Endothelial cell (in vitro differentiated cells): ENCODE results near the gene MAP3K5. TPM values are rescaled to one million over a fixed set of nuclear protein-coding genes. Genes with fewer than 3 reads are reported as not detected.

Source experiments
- DNase-seq: peaks from one replicate; pipeline ENCODE4 v3.0.0; 2021; ENCODE audit warnings: low spot score
- H3K27ac Mint-ChIP-seq: one replicate; pipeline ENCODE4 v1.8.0; 2021; ENCODE audit warnings: mixed read lengths, inconsistent platforms; ENCODE audit not compliant: unreplicated experiment
- H3K27me3 Mint-ChIP-seq: one replicate; pipeline ENCODE4 v1.8.0; 2021; ENCODE audit warnings: mild to moderate bottlenecking, moderate library complexity, mixed read lengths, inconsistent platforms; ENCODE audit not compliant: unreplicated experiment
- H3K36me3 Mint-ChIP-seq: one replicate; pipeline ENCODE4 v1.8.0; 2021; ENCODE audit warnings: mild to moderate bottlenecking, low read depth, mixed read lengths, inconsistent platforms; ENCODE audit not compliant: unreplicated experiment
- H3K4me1 Mint-ChIP-seq: one replicate; pipeline ENCODE4 v1.8.0; 2021; ENCODE audit warnings: mild to moderate bottlenecking, mixed read lengths, inconsistent platforms; ENCODE audit not compliant: unreplicated experiment
- H3K4me3 Mint-ChIP-seq: one replicate; pipeline ENCODE4 v1.8.0; 2021; ENCODE audit warnings: mild to moderate bottlenecking, mixed read lengths, inconsistent platforms; ENCODE audit not compliant: unreplicated experiment
- H3K9me3 Mint-ChIP-seq: one replicate; pipeline ENCODE4 v1.8.0; 2021; ENCODE audit warnings: mixed read lengths, inconsistent platforms; ENCODE audit not compliant: unreplicated experiment
- total RNA-seq: library from RNA; stranded (reverse); fragmentation: NEBNext Ultra II Directional; extraction: Animal tissue kit (Norgen Biotek cat#: 25700); gene quantifications from one replicate; pipeline ENCODE4 v1.2.1, GENCODE V29; 2021; ENCODE audit not compliant: unreplicated experiment
- TF ChIP-seq, protein P1 (sequence below): fragments of 200-600 bp; sonication (generic); IDR thresholded peaks from one replicate; pipeline ENCODE4 v1.5.0; 2021; ENCODE audit warnings: antibody characterized with exemption; ENCODE audit not compliant: unreplicated experiment

The MAP3K5 gene
- total RNA-seq, 1 donor from 2014 or later = 0.33 TPM

DNA sequence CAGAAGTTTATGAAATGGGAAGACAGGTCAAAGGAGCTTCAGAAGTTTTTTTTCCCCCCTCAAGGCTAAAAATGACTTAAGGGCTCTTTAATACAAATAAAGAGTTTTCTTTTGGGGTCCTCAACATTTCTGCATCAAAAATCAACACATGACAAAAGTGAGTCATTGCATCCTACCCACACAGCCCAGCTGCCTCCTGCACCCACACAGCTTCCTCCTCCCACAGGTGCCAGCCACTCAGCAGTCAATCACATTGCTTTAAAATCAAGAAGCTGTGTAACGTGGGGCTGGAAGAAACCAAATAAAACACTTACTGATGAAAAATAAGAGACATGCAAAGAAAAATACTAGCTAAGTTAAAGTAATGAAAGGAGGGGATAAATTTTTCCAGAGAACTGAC is 68.5 kb downstream of the MAP3K5 start:
- Mint-ChIP-seq H3K27ac (no peak overlapping the region), H3K4me1 (no peaks in the 10 kb centered on the region), H3K36me3 (no peaks in the 10 kb centered on the region), H3K4me3 (no peak overlapping the region), H3K27me3 (no peaks in the 10 kb centered on the region), H3K9me3 (no peaks in the 10 kb centered on the region)
- no peak for DNase-seq
- TF ChIP-seq, protein P1, sequence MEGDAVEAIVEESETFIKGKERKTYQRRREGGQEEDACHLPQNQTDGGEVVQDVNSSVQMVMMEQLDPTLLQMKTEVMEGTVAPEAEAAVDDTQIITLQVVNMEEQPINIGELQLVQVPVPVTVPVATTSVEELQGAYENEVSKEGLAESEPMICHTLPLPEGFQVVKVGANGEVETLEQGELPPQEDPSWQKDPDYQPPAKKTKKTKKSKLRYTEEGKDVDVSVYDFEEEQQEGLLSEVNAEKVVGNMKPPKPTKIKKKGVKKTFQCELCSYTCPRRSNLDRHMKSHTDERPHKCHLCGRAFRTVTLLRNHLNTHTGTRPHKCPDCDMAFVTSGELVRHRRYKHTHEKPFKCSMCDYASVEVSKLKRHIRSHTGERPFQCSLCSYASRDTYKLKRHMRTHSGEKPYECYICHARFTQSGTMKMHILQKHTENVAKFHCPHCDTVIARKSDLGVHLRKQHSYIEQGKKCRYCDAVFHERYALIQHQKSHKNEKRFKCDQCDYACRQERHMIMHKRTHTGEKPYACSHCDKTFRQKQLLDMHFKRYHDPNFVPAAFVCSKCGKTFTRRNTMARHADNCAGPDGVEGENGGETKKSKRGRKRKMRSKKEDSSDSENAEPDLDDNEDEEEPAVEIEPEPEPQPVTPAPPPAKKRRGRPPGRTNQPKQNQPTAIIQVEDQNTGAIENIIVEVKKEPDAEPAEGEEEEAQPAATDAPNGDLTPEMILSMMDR = no peak

DNA sequence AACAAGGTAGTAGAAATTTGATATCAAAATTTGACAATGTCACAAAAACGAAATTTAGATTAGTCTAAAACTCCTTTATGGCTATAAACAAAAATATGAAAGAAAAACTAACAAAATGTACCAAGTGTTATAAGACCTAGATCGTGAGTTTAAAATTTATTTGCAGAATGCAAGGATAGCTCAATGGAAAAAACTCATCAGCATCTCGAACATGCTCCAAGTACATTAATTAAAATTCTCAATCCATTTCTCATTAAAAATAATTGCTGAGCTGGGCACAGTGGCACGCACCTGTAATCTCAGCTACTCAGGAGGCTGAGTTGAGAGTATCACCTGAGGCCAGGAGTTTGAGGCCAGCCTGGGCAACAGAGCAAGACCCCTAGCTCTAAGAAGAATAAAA is 70.8 kb downstream of the MAP3K5 start:
- H3K27me3 Mint-ChIP-seq = no peaks in the 10 kb centered on the region
- no peaks in the 10 kb centered on the region for H3K36me3 Mint-ChIP-seq
- H3K4me1 Mint-ChIP-seq = peaks cover 9% of the 10 kb centered on the region
- no peak overlapping the region for H3K4me3 Mint-ChIP-seq
- TF ChIP-seq, protein P1 = no peak
- DNase-seq = no peak
- no peak overlapping the region for H3K27ac Mint-ChIP-seq
- H3K9me3 Mint-ChIP-seq = no peaks in the 10 kb centered on the region

DNA sequence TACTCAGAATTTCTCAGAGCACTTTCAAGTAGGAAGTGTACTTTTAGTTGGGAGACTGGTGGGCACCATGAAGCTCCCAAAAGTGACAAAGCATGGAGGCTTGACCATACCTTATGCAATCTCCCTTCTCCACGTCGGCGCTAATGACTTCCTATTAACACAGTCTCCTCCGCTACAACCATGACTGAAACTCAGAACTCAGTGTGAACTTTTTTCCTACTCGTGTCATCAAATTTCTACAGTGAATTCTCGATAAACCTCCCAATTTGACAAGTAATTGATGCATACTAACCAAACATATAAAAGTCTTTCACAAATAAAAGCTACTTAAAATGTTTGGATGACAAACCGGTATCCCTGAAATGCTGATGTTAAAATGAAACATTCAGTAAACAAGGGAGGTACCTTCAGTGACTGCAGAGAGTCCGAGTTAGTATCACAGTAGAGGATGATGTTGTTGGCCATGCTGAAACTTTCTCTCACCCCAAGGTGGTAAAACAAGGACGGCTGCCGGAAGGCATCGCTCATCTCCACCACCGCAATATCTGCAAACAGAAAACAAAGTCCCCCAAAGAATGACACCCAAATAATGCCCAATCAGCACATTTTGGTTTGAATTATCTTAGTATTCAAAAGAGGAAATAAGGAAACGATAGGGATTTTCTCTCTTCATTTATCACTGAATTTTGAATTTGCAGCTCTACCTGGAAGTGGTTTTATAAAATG is 72.1 kb downstream of the MAP3K5 start:
- H3K27ac Mint-ChIP-seq = no peak overlapping the region
- H3K36me3 Mint-ChIP-seq = no peaks in the 10 kb centered on the region
- no peaks in the 10 kb centered on the region for H3K27me3 Mint-ChIP-seq
- no peaks in the 10 kb centered on the region for H3K9me3 Mint-ChIP-seq
- no peak for DNase-seq
- TF ChIP-seq, protein P1 = no peak
- H3K4me3 Mint-ChIP-seq = no peak overlapping the region
- peaks cover 13% of the 10 kb centered on the region for H3K4me1 Mint-ChIP-seq

DNA sequence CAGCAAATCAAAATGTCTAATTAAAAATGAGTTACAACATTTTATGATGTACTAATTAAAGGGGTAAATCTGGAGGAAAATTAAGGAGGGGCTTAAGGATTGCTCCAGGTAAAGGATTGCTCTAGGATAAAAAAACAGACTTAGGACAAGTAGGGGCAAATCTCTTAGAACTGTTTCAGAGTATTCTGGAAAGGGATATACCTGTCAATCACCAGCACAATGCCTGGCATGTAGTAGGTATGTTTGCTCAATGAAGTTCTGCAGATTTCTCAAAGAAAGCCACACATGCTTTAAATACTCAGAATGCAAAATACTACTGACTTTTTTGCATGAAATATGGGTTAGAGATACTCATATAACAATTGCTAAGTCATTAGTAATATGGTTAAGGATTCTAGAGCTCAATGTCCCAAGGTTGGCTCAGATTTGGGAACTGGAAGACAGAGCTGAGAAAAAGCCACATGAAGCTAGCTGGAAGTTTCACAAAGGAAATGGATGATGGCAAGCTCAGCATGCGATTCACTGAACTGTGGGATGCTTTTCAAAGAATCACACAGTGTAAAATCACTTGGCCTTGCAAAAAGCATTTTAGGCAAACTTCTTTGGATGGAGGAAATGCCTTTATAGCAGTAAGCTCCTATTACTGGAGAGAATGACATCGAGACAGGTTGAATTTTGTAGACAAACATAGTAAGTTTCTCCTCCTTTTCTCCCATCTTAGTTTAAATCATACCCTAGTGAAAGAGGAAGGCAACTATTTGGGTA is 72.8 kb downstream of the MAP3K5 start:
- H3K27me3 Mint-ChIP-seq = no peaks in the 10 kb centered on the region
- no peak for DNase-seq
- H3K9me3 Mint-ChIP-seq = no peaks in the 10 kb centered on the region
- H3K27ac Mint-ChIP-seq = no peak overlapping the region
- TF ChIP-seq, protein P1 = no peak
- H3K4me1 Mint-ChIP-seq = peaks cover 13% of the 10 kb centered on the region
- no peaks in the 10 kb centered on the region for H3K36me3 Mint-ChIP-seq
- H3K4me3 Mint-ChIP-seq = no peak overlapping the region

DNA sequence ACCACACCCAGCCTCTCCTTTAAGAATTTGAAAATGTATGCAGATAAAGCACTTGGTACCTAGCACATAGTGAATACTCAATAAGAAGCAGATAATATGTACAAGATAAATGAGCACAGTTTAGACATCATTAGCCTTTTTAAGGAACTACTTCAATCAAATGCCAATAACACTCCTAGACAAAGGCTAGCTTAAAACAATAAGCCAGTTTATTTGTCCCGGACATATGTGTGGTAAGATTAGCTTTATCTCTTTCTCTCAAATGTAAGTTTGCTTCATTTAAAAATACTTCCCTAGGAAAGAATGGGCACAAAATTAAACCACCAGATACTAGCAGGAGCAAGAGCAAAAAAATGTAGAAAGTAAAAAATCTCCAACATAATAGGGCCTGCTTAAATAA is 73.8 kb downstream of the MAP3K5 start:
- H3K27me3 Mint-ChIP-seq = no peaks in the 10 kb centered on the region
- DNase-seq = no peak
- H3K4me3 Mint-ChIP-seq = no peak overlapping the region
- H3K9me3 Mint-ChIP-seq = no peaks in the 10 kb centered on the region
- no peaks in the 10 kb centered on the region for H3K36me3 Mint-ChIP-seq
- H3K27ac Mint-ChIP-seq = no peak overlapping the region
- peaks cover 13% of the 10 kb centered on the region for H3K4me1 Mint-ChIP-seq
- TF ChIP-seq, protein P1 = no peak
